Transverse colon (tissue), 4 donors: ENCODE results near the gene CEP70.

Experiments used
- CTCF ChIP-seq, 5 experiments: fragments of 200-600 bp in 3 of 5; fragments of 450-650 bp in 2 of 5; sonication (generic) in 3 of 5; IDR thresholded peaks; 1 replicate in 2 of 5; 2 replicates in 3 of 5; pipeline ENCODE4 v1.5.1; 2016 to 2017; ENCODE audit warnings: antibody characterized with exemption in 5 of 5, inconsistent platforms in 3 of 5, mild to moderate bottlenecking in 2 of 5, moderate library complexity in 1 of 5
- POLR2AphosphoS5 ChIP-seq, 3 donors: sonication (generic); formaldehyde crosslinking; IDR thresholded peaks; one replicate each; pipeline ENCODE4 v1.6.1; 2016; ENCODE audit warnings: antibody characterized with exemption in 3 of 3

DNA sequence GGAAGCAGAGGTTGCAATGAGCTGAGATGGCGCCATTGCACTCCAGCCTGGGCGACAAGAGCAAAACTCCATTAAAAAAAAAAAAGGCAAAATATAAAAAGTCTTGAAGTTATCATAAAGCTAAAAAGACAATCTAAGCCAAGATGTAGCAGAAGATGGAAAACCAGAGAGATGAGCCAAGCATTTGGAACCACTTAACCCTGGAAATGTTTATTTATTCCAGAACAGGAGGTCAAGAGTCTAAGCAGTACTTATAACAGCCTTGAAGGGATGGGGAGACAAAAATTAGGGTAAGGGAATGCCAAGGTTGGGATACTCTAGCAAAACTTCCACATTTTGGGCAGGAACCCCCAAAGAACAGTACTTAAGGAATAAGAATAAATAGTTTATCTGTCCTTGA lies 44.6 kb upstream of the CEP70 start:
- TF ChIP-seq CTCF (IDR thresholded peaks at IDR 0.05) (no peak), POLR2AphosphoS5 (IDR thresholded peaks at IDR 0.05) (no peak)
